K562 (cell line): ENCODE data around the gene C9orf40. TPM values are rescaled to one million over a fixed set of nuclear protein-coding genes. Genes with fewer than 3 reads are reported as not detected.

ENCODE experiments used
- BHLHE40 ChIP-seq: IDR thresholded peaks from 2 replicates; pipeline ENCODE4 v1.6.1; 2011; ENCODE audit warnings: low read length, improper control_type of control experiment
- JUN ChIP-seq, 2 experiments: sonication (generic) in 1 of 2; formaldehyde crosslinking in 1 of 2; IDR thresholded peaks; 2 replicates each; pipeline versions ENCODE4 v1.6.1 to v1.8.0; 2012 to 2022; ENCODE audit warnings: borderline replicate concordance in 2 of 2, mild to moderate bottlenecking in 2 of 2, improper control_type of control experiment in 1 of 2, low read depth in 1 of 2, low read length in 1 of 2, missing genetic modification reagents in 1 of 2
- PTRF ChIP-seq: fragments of 450-650 bp; IDR thresholded peaks from 2 replicates; pipeline ENCODE4 v1.6.1; 2016; ENCODE audit warnings: mild to moderate bottlenecking, missing genetic modification characterization, missing compliant biosample characterization
- ZNF282 ChIP-seq: sonication (generic); formaldehyde crosslinking; IDR thresholded peaks from 2 replicates; pipeline ENCODE4 v1.8.1; 2023; ENCODE audit warnings: missing genetic modification reagents
- ZNF766 ChIP-seq: fragments of 200-800 bp; sonication (Bioruptor generic); conservative IDR thresholded peaks from 2 replicates; pipeline ENCODE4 v1.6.1; 2016; ENCODE audit warnings: missing genetic modification characterization, missing compliant biosample characterization
- polyA plus RNA-seq, 8 experiments: library from polyadenylated mRNA; depleted of rRNA in 4 of 8; stranded (reverse) in 5 of 8; unstranded in 3 of 8; fragments of >200 nt; fragmentation: Nextera tagmentation in 2 of 8; fragmentation: Illumina TruSeq in 1 of 8; extraction: Ambion mirVana in 2 of 8; extraction: Trizol in 1 of 8; gene quantifications; 2 replicates each; pipeline versions ENCODE4 v1.2.1 to v1.2.3, GENCODE V29; 2011 to 2014; ENCODE audit warnings: inconsistent platforms in 1 of 8, missing spikeins in 1 of 8
- total RNA-seq, 7 experiments: library from RNA; depleted of rRNA in 6 of 7; stranded (reverse); fragments of >200 nt in 6 of 7; fragmentation: Illumina TruSeq in 2 of 7; extraction: Trizol in 2 of 7; gene quantifications; 2 replicates each; pipeline versions ENCODE4 v1.2.1 to v1.2.3, GENCODE V29; 2011 to 2021; ENCODE audit warnings: low replicate concordance in 1 of 7
- TF ChIP-seq, protein P1 (sequence below): sonication (generic); formaldehyde crosslinking; IDR thresholded peaks from 2 replicates; pipeline ENCODE4 v1.8.0; 2022; ENCODE audit warnings: mild to moderate bottlenecking, missing genetic modification reagents
- TF ChIP-seq, protein P2 (sequence below), 2 experiments: fragments of 250-450 bp in 1 of 2; fragments of 450-650 bp in 1 of 2; sonication (Bioruptor Pico) in 1 of 2; IDR thresholded peaks; 2 replicates each; pipeline versions ENCODE4 v1.6.1 to v1.8.0; 2016 to 2021; ENCODE audit warnings: mild to moderate bottlenecking in 2 of 2, moderate library complexity in 2 of 2, missing compliant biosample characterization in 1 of 2, missing genetic modification characterization in 1 of 2
- TF ChIP-seq, protein P3 (sequence below): fragments of 450-650 bp; IDR thresholded peaks from 2 replicates; pipeline ENCODE4 v1.6.1; 2016; ENCODE audit warnings: mild to moderate bottlenecking, moderate library complexity

C9orf40 gene
- total and polyA plus RNA-seq, 9 of the 15 experiments (the other 6 are each of a cell fraction or from before 2014, with no cell fraction given) = 5.6 to 17.3 (median 8.7) TPM

DNA sequence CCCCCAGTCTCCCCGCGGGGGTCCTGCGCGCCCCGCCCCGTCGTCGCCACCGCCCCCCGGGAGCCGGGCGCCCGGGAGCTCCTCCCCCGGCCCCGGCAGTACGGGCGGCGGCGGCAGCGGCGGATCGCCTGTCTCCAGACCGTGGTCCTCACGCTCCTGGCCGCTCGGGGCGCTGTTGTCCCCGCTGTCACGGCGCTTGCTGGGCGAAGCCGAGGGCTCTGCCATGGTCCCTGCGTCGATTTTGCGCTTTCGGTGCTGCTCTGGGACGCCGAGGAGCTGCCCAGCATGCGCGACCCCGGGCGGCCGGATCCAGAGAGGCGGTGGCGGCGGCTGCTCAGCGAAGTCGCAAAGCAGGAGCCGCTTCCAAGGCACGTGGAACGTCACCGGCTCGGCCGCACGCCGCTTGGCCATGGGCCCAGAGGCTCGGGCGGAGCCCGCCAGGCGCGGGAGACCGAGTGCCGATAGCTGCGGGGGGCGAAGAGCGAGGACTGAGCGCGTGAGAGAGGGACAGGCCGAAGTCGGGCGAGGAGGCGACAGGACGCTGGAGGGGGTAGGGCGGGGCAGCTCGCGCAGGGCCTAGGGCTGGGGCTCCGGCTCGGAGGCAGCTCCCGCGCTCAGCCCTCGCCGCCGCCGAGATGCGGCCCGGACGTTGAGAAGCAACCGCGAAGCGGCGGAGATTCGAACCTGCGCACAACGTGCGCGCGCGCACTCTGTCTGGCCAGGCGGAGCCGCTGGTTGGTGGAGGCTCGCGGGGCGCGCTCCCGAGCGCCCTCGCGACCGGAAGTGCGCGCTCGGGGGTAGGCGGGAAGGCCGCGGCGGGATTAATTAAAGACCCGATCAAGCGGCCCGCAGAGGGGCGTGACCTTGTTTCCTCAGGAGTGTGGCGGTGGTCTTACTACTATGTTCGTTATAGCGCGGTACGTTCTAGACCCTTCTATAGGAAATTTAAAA is at the start of gene C9orf40 (continued):
- TF ChIP-seq, protein P1, sequence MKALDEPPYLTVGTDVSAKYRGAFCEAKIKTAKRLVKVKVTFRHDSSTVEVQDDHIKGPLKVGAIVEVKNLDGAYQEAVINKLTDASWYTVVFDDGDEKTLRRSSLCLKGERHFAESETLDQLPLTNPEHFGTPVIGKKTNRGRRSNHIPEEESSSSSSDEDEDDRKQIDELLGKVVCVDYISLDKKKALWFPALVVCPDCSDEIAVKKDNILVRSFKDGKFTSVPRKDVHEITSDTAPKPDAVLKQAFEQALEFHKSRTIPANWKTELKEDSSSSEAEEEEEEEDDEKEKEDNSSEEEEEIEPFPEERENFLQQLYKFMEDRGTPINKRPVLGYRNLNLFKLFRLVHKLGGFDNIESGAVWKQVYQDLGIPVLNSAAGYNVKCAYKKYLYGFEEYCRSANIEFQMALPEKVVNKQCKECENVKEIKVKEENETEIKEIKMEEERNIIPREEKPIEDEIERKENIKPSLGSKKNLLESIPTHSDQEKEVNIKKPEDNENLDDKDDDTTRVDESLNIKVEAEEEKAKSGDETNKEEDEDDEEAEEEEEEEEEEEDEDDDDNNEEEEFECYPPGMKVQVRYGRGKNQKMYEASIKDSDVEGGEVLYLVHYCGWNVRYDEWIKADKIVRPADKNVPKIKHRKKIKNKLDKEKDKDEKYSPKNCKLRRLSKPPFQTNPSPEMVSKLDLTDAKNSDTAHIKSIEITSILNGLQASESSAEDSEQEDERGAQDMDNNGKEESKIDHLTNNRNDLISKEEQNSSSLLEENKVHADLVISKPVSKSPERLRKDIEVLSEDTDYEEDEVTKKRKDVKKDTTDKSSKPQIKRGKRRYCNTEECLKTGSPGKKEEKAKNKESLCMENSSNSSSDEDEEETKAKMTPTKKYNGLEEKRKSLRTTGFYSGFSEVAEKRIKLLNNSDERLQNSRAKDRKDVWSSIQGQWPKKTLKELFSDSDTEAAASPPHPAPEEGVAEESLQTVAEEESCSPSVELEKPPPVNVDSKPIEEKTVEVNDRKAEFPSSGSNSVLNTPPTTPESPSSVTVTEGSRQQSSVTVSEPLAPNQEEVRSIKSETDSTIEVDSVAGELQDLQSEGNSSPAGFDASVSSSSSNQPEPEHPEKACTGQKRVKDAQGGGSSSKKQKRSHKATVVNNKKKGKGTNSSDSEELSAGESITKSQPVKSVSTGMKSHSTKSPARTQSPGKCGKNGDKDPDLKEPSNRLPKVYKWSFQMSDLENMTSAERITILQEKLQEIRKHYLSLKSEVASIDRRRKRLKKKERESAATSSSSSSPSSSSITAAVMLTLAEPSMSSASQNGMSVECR = peak; percentile 69
- peak; percentile 65 for TF ChIP-seq ZNF766 (CRISPR knock-in tag)
- TF ChIP-seq PTRF = no peak
- TF ChIP-seq, protein P2, sequence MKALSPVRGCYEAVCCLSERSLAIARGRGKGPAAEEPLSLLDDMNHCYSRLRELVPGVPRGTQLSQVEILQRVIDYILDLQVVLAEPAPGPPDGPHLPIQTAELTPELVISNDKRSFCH (CRISPR knock-in tag; IDR thresholded peaks at IDR 0.05) = no peak
- TF ChIP-seq, protein P2 (tag; IDR thresholded peaks at IDR 0.05) = peak; percentile 30; the same call in 1 of the 2 replicates
- no peak for TF ChIP-seq ZNF282 (CRISPR knock-in tag)
- TF ChIP-seq BHLHE40 = no peak
- TF ChIP-seq, protein P3, sequence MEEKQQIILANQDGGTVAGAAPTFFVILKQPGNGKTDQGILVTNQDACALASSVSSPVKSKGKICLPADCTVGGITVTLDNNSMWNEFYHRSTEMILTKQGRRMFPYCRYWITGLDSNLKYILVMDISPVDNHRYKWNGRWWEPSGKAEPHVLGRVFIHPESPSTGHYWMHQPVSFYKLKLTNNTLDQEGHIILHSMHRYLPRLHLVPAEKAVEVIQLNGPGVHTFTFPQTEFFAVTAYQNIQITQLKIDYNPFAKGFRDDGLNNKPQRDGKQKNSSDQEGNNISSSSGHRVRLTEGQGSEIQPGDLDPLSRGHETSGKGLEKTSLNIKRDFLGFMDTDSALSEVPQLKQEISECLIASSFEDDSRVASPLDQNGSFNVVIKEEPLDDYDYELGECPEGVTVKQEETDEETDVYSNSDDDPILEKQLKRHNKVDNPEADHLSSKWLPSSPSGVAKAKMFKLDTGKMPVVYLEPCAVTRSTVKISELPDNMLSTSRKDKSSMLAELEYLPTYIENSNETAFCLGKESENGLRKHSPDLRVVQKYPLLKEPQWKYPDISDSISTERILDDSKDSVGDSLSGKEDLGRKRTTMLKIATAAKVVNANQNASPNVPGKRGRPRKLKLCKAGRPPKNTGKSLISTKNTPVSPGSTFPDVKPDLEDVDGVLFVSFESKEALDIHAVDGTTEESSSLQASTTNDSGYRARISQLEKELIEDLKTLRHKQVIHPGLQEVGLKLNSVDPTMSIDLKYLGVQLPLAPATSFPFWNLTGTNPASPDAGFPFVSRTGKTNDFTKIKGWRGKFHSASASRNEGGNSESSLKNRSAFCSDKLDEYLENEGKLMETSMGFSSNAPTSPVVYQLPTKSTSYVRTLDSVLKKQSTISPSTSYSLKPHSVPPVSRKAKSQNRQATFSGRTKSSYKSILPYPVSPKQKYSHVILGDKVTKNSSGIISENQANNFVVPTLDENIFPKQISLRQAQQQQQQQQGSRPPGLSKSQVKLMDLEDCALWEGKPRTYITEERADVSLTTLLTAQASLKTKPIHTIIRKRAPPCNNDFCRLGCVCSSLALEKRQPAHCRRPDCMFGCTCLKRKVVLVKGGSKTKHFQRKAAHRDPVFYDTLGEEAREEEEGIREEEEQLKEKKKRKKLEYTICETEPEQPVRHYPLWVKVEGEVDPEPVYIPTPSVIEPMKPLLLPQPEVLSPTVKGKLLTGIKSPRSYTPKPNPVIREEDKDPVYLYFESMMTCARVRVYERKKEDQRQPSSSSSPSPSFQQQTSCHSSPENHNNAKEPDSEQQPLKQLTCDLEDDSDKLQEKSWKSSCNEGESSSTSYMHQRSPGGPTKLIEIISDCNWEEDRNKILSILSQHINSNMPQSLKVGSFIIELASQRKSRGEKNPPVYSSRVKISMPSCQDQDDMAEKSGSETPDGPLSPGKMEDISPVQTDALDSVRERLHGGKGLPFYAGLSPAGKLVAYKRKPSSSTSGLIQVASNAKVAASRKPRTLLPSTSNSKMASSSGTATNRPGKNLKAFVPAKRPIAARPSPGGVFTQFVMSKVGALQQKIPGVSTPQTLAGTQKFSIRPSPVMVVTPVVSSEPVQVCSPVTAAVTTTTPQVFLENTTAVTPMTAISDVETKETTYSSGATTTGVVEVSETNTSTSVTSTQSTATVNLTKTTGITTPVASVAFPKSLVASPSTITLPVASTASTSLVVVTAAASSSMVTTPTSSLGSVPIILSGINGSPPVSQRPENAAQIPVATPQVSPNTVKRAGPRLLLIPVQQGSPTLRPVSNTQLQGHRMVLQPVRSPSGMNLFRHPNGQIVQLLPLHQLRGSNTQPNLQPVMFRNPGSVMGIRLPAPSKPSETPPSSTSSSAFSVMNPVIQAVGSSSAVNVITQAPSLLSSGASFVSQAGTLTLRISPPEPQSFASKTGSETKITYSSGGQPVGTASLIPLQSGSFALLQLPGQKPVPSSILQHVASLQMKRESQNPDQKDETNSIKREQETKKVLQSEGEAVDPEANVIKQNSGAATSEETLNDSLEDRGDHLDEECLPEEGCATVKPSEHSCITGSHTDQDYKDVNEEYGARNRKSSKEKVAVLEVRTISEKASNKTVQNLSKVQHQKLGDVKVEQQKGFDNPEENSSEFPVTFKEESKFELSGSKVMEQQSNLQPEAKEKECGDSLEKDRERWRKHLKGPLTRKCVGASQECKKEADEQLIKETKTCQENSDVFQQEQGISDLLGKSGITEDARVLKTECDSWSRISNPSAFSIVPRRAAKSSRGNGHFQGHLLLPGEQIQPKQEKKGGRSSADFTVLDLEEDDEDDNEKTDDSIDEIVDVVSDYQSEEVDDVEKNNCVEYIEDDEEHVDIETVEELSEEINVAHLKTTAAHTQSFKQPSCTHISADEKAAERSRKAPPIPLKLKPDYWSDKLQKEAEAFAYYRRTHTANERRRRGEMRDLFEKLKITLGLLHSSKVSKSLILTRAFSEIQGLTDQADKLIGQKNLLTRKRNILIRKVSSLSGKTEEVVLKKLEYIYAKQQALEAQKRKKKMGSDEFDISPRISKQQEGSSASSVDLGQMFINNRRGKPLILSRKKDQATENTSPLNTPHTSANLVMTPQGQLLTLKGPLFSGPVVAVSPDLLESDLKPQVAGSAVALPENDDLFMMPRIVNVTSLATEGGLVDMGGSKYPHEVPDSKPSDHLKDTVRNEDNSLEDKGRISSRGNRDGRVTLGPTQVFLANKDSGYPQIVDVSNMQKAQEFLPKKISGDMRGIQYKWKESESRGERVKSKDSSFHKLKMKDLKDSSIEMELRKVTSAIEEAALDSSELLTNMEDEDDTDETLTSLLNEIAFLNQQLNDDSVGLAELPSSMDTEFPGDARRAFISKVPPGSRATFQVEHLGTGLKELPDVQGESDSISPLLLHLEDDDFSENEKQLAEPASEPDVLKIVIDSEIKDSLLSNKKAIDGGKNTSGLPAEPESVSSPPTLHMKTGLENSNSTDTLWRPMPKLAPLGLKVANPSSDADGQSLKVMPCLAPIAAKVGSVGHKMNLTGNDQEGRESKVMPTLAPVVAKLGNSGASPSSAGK = peak; percentile 97
- TF ChIP-seq JUN (IDR thresholded peaks at IDR 0.05; ENCODE audit: borderline replicate concordance, low read depth, low read length) = 0 out of 2 replicates have a peak, but pooled peaks have one; percentile 10
- TF ChIP-seq JUN (CRISPR knock-in tag; IDR thresholded peaks at IDR 0.05; ENCODE audit: borderline replicate concordance) = no peak
